ENCODE measurements around the gene PPARGC1A. TPM values are rescaled to one million over a fixed set of nuclear protein-coding genes. Genes with fewer than 3 reads are reported as not detected.

PPARGC1A gene
- total RNA-seq, 1 experiment from 2014 or later = 1.9 TPM

DNA sequence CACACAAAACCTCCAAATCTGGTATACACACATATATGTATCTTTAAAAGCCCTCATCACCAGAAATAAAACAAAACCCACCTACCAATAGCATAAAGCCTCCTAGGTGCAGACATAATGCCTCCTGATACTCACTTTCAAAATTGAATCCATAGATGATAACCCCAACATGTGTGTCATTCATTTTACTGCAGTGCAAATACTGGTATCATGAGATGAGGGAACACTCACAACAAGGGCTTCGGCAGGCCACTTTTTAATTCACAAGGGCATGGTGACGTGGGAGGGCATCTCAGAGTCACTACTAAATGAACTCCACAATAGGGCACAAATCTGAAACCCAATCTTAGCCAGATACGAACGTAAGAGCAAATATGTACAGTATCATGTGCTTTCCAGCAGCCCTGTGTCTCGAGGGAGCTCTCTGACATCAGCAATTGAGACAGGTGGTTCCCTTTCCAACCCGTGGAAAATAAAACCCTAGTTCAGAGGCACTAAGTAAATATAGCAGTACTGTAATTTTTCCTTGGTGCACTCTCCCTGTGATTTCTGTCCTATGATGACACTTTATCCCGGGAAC lies 14.1 kb upstream of the PPARGC1A start (continued):
- TF ChIP-seq NFATC4 (CRISPR knock-in tag; IDR thresholded peaks at IDR 0.05) = no peak

- no peaks in the 10 kb centered on the region for H3K36me3 Mint-ChIP-seq
- ATAC-seq (no peak), DNase-seq (ENCODE audit: low spot score) (peak; percentile 27)
- no peak for TF ChIP-seq TP53 (CRISPR knock-in tag; IDR thresholded peaks at IDR 0.05)
- no peak for TF ChIP-seq E2F4 (CRISPR knock-in tag; IDR thresholded peaks at IDR 0.05; ENCODE audit: borderline replicate concordance, low read depth)
- TF ChIP-seq ZBTB43 (CRISPR knock-in tag; IDR thresholded peaks at IDR 0.05) = no peak
- no peak for TF ChIP-seq E2F1 (CRISPR knock-in tag; IDR thresholded peaks at IDR 0.05)
- TF ChIP-seq GABPB1 (CRISPR knock-in tag; IDR thresholded peaks at IDR 0.05) = no peak
- TF ChIP-seq ZNF396 (CRISPR knock-in tag; IDR thresholded peaks at IDR 0.05; ENCODE audit: borderline replicate concordance) = no peak
- TF ChIP-seq, protein P1, sequence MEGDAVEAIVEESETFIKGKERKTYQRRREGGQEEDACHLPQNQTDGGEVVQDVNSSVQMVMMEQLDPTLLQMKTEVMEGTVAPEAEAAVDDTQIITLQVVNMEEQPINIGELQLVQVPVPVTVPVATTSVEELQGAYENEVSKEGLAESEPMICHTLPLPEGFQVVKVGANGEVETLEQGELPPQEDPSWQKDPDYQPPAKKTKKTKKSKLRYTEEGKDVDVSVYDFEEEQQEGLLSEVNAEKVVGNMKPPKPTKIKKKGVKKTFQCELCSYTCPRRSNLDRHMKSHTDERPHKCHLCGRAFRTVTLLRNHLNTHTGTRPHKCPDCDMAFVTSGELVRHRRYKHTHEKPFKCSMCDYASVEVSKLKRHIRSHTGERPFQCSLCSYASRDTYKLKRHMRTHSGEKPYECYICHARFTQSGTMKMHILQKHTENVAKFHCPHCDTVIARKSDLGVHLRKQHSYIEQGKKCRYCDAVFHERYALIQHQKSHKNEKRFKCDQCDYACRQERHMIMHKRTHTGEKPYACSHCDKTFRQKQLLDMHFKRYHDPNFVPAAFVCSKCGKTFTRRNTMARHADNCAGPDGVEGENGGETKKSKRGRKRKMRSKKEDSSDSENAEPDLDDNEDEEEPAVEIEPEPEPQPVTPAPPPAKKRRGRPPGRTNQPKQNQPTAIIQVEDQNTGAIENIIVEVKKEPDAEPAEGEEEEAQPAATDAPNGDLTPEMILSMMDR (IDR thresholded peaks at IDR 0.05) = peak; percentile 43; the same call in 1 of the 2 replicates
- no peak for TF ChIP-seq ZNF512 (CRISPR knock-in tag; IDR thresholded peaks at IDR 0.05; ENCODE audit: borderline replicate concordance)
- POLR2A ChIA-PET = no interaction called here
- CTCF ChIA-PET = interaction anchor here (1.0 to 1.4 kb wide), 3 partner anchors 9 to 31 kb away, joined by 3 to 6 read pairs (median 3); partner anchors contain the start of gene PPARGC1A
- 0 out of 2 replicates have a peak, but pooled peaks cover 5% of the 10 kb centered on the region for H3K9me3 Mint-ChIP-seq
- H3K4me1 Mint-ChIP-seq = peaks cover 10% of the 10 kb centered on the region
- H3K4me3 Mint-ChIP-seq = no peak overlapping the region
- H3K27ac Mint-ChIP-seq = no peak overlapping the region
- H3K27me3 Mint-ChIP-seq (ENCODE audit: low read depth) = no peaks in the 10 kb centered on the region
These were observed 12.5 kb upstream of the PPARGC1A start for GRCh38 chr4:23902222-23902804.

GRCh38 chr4:23900636-23901035 lies 10.8 kb upstream of the PPARGC1A start:
- POLR2A ChIA-PET = no interaction called here
- TF ChIP-seq IRF1 (CRISPR knock-in tag; IDR thresholded peaks at IDR 0.05) (no peak), AFF4 (CRISPR knock-in tag; IDR thresholded peaks at IDR 0.05; ENCODE audit: borderline replicate concordance) (no peak), KAT7 (CRISPR knock-in tag; IDR thresholded peaks at IDR 0.05; ENCODE audit: borderline replicate concordance) (no peak), NR2C2 (CRISPR knock-in tag; IDR thresholded peaks at IDR 0.05) (no peak), ZBTB43 (CRISPR knock-in tag; IDR thresholded peaks at IDR 0.05) (no peak), ZNF219 (CRISPR knock-in tag; IDR thresholded peaks at IDR 0.05; ENCODE audit: borderline replicate concordance) (no peak), ZNF121 (CRISPR knock-in tag; IDR thresholded peaks at IDR 0.05) (no peak)

More at GRCh38 chr4:23900636-23901035, 10.8 kb upstream of the PPARGC1A start:
- Mint-ChIP-seq H3K27ac (no peak overlapping the region), H3K27me3 (ENCODE audit: low read depth) (no peaks in the 10 kb centered on the region), H3K4me1 (peaks cover 6% of the 10 kb centered on the region; the same call in 1 of the 2 replicates), H3K36me3 (no peaks in the 10 kb centered on the region), H3K4me3 (no peak overlapping the region), H3K9me3 (0 out of 2 replicates have a peak, but pooled peaks cover 5% of the 10 kb centered on the region)
- ATAC-seq (no peak), DNase-seq (ENCODE audit: low spot score) (no peak)
- CTCF ChIA-PET = interaction anchor here (0.6 kb wide), 1 partner anchor 10 kb away, joined by 4 read pairs; the partner anchor contains the start of gene PPARGC1A
